Measurements from ENCODE around the gene MAP3K8. TPM values are rescaled to one million over a fixed set of nuclear protein-coding genes. Genes with fewer than 3 reads are reported as not detected.

The MAP3K8 gene
- total RNA-seq, 1 experiment from 2014 or later = 13.8 TPM

DNA sequence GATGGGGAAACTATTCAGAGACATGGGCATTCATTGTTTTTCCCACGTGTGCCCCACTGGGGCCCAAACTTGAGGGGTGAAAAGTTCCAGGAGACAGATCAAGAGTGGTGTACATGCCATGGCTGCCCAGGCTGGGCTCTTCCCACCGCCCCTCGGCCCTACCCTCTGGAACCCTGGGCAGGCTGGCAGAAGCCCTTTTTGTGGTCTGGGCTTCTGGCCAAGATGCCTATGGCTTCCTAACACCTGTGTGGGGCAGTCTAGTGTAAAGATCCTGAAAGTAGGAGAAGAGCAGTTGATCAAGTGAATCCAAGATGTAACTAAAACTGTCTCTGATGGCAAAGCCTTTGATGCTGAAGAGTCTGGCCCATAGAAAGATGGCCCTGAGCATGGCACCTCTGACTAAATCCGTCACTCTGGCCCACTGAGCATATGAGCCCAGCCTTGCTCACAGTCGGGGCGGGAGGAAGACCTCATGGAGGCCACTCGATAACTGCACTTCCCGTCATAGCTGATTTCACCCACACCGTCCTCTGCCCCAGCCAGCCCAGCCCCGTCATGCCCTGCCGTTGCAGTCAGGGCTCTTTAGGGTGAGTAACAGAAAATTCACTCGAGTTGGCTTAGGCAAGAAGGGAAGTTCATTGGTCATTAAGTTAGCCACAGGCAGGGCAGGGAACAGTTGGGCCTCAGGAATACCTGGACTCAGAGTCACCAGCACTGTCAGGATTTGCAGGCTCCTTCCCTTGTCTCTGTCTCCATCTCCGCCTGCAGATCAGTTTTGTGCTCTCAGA is 47.0 kb upstream of the MAP3K8 start:
- no peak for ATAC-seq
- no peak for DNase-seq (ENCODE audit: low spot score)
- Mint-ChIP-seq H3K4me1 (peaks cover 12% of the 10 kb centered on the region), H3K4me3 (no peak overlapping the region), H3K27me3 (ENCODE audit: low read depth) (no peaks in the 10 kb centered on the region), H3K9me3 (no peaks in the 10 kb centered on the region), H3K36me3 (no peaks in the 10 kb centered on the region), H3K27ac (no peak overlapping the region)
- CTCF ChIA-PET = interaction anchor here (0.9 to 3.5 kb wide), 3 partner anchors 27 to 204 kb away, joined by 3 to 64 read pairs (median 17); no protein-coding TSS in a partner anchor
- TF ChIP-seq, protein P1, sequence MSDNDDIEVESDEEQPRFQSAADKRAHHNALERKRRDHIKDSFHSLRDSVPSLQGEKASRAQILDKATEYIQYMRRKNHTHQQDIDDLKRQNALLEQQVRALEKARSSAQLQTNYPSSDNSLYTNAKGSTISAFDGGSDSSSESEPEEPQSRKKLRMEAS (CRISPR knock-in tag; IDR thresholded peaks at IDR 0.05) = no peak
- TF ChIP-seq GABPB1 (CRISPR knock-in tag; IDR thresholded peaks at IDR 0.05) (no peak), FOXJ3 (CRISPR knock-in tag; IDR thresholded peaks at IDR 0.05; ENCODE audit: borderline replicate concordance) (no peak), KAT7 (CRISPR knock-in tag; IDR thresholded peaks at IDR 0.05; ENCODE audit: borderline replicate concordance) (no peak), IRF2 (CRISPR knock-in tag; IDR thresholded peaks at IDR 0.05; ENCODE audit: borderline replicate concordance, low read depth) (no peak)
- TF ChIP-seq, protein P2, sequence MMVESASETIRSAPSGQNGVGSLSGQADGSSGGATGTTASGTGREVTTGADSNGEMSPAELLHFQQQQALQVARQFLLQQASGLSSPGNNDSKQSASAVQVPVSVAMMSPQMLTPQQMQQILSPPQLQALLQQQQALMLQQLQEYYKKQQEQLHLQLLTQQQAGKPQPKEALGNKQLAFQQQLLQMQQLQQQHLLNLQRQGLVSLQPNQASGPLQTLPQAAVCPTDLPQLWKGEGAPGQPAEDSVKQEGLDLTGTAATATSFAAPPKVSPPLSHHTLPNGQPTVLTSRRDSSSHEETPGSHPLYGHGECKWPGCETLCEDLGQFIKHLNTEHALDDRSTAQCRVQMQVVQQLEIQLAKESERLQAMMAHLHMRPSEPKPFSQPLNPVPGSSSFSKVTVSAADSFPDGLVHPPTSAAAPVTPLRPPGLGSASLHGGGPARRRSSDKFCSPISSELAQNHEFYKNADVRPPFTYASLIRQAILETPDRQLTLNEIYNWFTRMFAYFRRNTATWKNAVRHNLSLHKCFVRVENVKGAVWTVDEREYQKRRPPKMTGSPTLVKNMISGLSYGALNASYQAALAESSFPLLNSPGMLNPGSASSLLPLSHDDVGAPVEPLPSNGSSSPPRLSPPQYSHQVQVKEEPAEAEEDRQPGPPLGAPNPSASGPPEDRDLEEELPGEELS (CRISPR knock-in tag; IDR thresholded peaks at IDR 0.05) = no peak
- TF ChIP-seq, protein P3, sequence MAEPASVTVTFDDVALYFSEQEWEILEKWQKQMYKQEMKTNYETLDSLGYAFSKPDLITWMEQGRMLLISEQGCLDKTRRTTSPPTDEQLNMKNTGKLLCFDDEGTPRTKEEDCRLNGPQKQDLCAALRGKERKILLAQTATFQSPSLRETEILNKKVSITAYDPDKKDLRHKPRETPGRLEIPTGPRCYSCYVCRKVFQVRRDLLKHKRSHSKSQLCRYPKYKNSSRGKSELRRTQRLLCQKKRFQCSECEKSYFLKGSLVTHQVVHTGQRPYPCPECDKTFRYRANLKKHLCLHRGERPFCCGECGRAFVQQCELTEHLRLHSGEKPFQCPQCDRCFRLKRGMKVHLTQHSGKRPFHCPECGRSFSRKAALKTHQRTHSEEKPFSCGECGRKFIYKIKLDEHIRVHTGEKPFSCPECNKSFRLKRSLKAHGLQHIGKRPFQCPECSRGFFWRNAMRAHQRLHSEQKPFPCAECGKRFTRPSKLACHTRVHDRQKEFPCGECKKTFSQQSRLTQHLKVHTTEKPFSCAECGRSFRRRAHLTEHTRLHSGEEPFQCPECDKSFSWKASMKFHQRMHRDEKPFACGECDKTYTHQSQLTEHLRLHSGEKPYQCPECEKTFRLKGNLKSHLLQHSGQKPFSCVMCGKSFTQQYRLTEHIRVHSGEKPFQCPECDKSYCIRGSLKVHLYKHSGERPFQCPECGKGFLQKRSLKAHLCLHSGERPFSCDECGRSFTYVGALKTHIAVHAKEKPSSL (CRISPR knock-in tag; conservative IDR thresholded peaks at IDR 0.05) = no peak
- TF ChIP-seq, protein P4, sequence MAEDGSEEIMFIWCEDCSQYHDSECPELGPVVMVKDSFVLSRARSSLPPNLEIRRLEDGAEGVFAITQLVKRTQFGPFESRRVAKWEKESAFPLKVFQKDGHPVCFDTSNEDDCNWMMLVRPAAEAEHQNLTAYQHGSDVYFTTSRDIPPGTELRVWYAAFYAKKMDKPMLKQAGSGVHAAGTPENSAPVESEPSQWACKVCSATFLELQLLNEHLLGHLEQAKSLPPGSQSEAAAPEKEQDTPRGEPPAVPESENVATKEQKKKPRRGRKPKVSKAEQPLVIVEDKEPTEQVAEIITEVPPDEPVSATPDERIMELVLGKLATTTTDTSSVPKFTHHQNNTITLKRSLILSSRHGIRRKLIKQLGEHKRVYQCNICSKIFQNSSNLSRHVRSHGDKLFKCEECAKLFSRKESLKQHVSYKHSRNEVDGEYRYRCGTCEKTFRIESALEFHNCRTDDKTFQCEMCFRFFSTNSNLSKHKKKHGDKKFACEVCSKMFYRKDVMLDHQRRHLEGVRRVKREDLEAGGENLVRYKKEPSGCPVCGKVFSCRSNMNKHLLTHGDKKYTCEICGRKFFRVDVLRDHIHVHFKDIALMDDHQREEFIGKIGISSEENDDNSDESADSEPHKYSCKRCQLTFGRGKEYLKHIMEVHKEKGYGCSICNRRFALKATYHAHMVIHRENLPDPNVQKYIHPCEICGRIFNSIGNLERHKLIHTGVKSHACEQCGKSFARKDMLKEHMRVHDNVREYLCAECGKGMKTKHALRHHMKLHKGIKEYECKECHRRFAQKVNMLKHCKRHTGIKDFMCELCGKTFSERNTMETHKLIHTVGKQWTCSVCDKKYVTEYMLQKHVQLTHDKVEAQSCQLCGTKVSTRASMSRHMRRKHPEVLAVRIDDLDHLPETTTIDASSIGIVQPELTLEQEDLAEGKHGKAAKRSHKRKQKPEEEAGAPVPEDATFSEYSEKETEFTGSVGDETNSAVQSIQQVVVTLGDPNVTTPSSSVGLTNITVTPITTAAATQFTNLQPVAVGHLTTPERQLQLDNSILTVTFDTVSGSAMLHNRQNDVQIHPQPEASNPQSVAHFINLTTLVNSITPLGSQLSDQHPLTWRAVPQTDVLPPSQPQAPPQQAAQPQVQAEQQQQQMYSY (CRISPR knock-in tag; IDR thresholded peaks at IDR 0.05) = no peak
- TF ChIP-seq, protein P5, sequence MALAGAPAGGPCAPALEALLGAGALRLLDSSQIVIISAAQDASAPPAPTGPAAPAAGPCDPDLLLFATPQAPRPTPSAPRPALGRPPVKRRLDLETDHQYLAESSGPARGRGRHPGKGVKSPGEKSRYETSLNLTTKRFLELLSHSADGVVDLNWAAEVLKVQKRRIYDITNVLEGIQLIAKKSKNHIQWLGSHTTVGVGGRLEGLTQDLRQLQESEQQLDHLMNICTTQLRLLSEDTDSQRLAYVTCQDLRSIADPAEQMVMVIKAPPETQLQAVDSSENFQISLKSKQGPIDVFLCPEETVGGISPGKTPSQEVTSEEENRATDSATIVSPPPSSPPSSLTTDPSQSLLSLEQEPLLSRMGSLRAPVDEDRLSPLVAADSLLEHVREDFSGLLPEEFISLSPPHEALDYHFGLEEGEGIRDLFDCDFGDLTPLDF (CRISPR knock-in tag; IDR thresholded peaks at IDR 0.05) = no peak
- TF ChIP-seq, protein P6, sequence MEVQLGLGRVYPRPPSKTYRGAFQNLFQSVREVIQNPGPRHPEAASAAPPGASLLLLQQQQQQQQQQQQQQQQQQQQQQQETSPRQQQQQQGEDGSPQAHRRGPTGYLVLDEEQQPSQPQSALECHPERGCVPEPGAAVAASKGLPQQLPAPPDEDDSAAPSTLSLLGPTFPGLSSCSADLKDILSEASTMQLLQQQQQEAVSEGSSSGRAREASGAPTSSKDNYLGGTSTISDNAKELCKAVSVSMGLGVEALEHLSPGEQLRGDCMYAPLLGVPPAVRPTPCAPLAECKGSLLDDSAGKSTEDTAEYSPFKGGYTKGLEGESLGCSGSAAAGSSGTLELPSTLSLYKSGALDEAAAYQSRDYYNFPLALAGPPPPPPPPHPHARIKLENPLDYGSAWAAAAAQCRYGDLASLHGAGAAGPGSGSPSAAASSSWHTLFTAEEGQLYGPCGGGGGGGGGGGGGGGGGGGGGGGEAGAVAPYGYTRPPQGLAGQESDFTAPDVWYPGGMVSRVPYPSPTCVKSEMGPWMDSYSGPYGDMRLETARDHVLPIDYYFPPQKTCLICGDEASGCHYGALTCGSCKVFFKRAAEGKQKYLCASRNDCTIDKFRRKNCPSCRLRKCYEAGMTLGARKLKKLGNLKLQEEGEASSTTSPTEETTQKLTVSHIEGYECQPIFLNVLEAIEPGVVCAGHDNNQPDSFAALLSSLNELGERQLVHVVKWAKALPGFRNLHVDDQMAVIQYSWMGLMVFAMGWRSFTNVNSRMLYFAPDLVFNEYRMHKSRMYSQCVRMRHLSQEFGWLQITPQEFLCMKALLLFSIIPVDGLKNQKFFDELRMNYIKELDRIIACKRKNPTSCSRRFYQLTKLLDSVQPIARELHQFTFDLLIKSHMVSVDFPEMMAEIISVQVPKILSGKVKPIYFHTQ (CRISPR knock-in tag; IDR thresholded peaks at IDR 0.05) = no peak
- TF ChIP-seq, protein P7, sequence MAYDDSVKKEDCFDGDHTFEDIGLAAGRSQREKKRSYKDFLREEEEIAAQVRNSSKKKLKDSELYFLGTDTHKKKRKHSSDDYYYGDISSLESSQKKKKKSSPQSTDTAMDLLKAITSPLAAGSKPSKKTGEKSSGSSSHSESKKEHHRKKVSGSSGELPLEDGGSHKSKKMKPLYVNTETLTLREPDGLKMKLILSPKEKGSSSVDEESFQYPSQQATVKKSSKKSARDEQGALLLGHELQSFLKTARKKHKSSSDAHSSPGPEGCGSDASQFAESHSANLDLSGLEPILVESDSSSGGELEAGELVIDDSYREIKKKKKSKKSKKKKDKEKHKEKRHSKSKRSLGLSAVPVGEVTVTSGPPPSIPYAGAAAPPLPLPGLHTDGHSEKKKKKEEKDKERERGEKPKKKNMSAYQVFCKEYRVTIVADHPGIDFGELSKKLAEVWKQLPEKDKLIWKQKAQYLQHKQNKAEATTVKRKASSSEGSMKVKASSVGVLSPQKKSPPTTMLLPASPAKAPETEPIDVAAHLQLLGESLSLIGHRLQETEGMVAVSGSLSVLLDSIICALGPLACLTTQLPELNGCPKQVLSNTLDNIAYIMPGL (CRISPR knock-in tag; IDR thresholded peaks at IDR 0.05) = no peak
- TF ChIP-seq, protein P8, sequence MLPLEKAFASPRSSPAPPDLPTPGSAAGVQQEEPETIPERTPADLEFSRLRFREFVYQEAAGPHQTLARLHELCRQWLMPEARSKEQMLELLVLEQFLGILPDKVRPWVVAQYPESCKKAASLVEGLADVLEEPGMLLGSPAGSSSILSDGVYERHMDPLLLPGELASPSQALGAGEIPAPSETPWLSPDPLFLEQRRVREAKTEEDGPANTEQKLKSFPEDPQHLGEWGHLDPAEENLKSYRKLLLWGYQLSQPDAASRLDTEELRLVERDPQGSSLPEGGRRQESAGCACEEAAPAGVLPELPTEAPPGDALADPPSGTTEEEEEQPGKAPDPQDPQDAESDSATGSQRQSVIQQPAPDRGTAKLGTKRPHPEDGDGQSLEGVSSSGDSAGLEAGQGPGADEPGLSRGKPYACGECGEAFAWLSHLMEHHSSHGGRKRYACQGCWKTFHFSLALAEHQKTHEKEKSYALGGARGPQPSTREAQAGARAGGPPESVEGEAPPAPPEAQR (CRISPR knock-in tag; IDR thresholded peaks at IDR 0.05) = no peak
- TF ChIP-seq, protein P9, sequence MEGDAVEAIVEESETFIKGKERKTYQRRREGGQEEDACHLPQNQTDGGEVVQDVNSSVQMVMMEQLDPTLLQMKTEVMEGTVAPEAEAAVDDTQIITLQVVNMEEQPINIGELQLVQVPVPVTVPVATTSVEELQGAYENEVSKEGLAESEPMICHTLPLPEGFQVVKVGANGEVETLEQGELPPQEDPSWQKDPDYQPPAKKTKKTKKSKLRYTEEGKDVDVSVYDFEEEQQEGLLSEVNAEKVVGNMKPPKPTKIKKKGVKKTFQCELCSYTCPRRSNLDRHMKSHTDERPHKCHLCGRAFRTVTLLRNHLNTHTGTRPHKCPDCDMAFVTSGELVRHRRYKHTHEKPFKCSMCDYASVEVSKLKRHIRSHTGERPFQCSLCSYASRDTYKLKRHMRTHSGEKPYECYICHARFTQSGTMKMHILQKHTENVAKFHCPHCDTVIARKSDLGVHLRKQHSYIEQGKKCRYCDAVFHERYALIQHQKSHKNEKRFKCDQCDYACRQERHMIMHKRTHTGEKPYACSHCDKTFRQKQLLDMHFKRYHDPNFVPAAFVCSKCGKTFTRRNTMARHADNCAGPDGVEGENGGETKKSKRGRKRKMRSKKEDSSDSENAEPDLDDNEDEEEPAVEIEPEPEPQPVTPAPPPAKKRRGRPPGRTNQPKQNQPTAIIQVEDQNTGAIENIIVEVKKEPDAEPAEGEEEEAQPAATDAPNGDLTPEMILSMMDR (IDR thresholded peaks at IDR 0.05) = no peak
- POLR2A ChIA-PET = no interaction called here
